Mucosa of stomach (tissue), 1 donor: ENCODE measurements around the gene ADARB2.

ENCODE experiments used
- H3K27me3 ChIP-seq: one replicate; pipeline ENCODE4 v1.7.0; 2013; ENCODE audit warnings: mild to moderate bottlenecking, low read length; ENCODE audit not compliant: control insufficient read depth, insufficient read depth
- H3K36me3 ChIP-seq: one replicate; pipeline ENCODE4 v1.7.0; 2013; ENCODE audit warnings: low read length; ENCODE audit not compliant: control insufficient read depth, insufficient read depth
- H3K4me1 ChIP-seq: one replicate; pipeline ENCODE4 v1.7.0; 2013; ENCODE audit warnings: mild to moderate bottlenecking, low read length; ENCODE audit not compliant: control insufficient read depth, insufficient read depth
- H3K4me3 ChIP-seq: one replicate; pipeline ENCODE4 v1.7.0; 2013; ENCODE audit warnings: low read length
- H3K9ac ChIP-seq: one replicate; pipeline ENCODE4 v1.7.0; 2013; ENCODE audit warnings: mild to moderate bottlenecking, low read length, moderate library complexity
- H3K9me3 ChIP-seq: one replicate; pipeline ENCODE4 v1.7.0; 2013; ENCODE audit warnings: mild to moderate bottlenecking, low read length, moderate library complexity; ENCODE audit not compliant: control insufficient read depth
- donor health status: Pancreatic carcinoma.

The ADARB2 gene

DNA sequence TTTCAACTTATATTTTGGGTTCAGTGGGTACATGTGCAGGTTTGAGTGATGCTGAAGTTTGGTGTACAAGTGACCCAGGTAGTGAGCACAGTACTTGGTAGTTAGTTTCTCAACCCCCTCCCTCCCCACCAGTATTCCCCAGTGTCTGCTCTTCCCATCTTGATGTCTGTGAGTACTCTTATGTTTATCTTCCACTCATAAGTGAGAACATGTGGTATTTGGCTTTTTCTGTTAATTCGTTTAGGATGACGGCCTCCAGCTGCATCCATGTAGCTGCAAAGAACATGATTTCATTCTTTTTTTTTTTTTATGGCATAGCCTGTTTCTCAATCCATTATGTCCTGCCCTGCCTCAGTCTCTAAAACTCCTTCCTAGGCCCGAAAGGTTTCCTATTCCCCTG lies 459.0 kb downstream of the ADARB2 start:
- Histone ChIP-seq H3K36me3 (no peaks in the 10 kb centered on the region), H3K9ac (no peak overlapping the region), H3K4me3 (no peak overlapping the region), H3K4me1 (no peaks in the 10 kb centered on the region), H3K27me3 (no peaks in the 10 kb centered on the region), H3K9me3 (no peaks in the 10 kb centered on the region)

- no peaks in the 10 kb centered on the region for H3K27me3 ChIP-seq
- no peak overlapping the region for H3K4me3 ChIP-seq
- H3K9me3 ChIP-seq: no peaks in the 10 kb centered on the region
- H3K9ac ChIP-seq: no peak overlapping the region
- H3K36me3 ChIP-seq: no peaks in the 10 kb centered on the region
- H3K4me1 ChIP-seq: no peaks in the 10 kb centered on the region
Measured at GRCh38 chr10:1274701-1275544, 462.4 kb downstream of the ADARB2 start.

- Histone ChIP-seq H3K9me3 (no peaks in the 10 kb centered on the region), H3K9ac (no peak overlapping the region), H3K27me3 (no peaks in the 10 kb centered on the region), H3K4me3 (no peak overlapping the region), H3K4me1 (no peaks in the 10 kb centered on the region), H3K36me3 (no peaks in the 10 kb centered on the region)
Measured at GRCh38 chr10:1274111-1274661, 463.1 kb downstream of the ADARB2 start.

DNA sequence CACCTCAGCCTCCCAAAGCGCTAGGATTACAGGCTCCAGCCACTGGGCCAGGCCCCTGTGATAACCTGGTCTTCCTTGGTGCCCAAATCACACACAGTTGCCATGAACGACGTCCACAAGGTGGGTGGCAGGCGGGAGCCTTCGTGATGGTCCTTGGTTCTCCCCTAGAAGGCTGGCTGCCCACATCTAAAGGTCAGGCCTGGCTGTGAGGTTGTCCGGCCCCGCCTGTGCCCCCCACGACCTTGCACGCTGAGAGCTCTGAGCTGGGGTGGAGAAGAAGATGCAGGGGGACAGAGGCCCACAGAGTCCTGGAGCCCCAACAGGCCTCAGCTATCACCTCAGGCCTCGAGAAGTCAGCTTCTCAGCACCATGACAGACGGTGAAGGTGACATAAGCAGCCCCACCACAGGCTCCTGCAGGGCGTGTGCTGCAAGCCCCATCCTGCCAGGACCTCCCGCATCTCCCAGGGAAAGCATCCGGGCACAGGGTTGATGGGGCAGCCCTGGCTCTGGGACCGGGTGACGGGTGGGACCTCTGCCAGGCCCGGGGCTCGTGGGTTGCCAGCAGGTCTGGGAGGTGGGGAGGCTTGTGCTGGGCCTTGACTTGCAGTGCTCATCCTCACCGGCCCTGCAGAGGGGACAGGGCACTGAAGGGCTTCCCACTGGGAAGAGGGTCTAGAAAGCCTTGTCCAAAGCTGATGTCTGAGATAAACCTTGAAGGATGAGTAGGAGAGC lies 463.8 kb downstream of the ADARB2 start:
- Histone ChIP-seq H3K27me3 (no peaks in the 10 kb centered on the region), H3K9me3 (no peaks in the 10 kb centered on the region), H3K9ac (no peak overlapping the region), H3K4me3 (no peak overlapping the region), H3K36me3 (no peaks in the 10 kb centered on the region), H3K4me1 (no peaks in the 10 kb centered on the region)

DNA sequence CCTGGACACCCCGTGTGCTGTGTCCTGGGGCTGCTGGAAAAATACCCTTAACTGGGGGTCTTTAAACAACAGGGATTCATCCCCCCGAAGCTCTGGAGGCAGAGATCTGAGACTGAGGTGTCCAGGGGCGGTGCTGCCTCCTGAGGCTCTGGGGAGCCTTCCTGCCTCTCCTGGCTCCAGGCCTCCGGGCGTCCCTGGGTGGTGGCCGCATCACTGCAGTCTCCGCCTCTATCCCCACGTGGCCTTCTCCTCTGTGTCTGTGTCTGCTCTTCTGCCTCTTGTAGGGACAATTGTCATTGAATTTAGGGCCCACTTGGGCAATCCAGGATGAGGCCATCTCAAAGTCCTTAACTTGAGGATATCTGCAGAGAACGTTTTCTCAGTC lies 464.6 kb downstream of the ADARB2 start:
- H3K4me3 ChIP-seq: no peak overlapping the region
- no peaks in the 10 kb centered on the region for H3K4me1 ChIP-seq
- no peaks in the 10 kb centered on the region for H3K9me3 ChIP-seq
- no peak overlapping the region for H3K9ac ChIP-seq
- no peaks in the 10 kb centered on the region for H3K27me3 ChIP-seq
- H3K36me3 ChIP-seq: no peaks in the 10 kb centered on the region

DNA sequence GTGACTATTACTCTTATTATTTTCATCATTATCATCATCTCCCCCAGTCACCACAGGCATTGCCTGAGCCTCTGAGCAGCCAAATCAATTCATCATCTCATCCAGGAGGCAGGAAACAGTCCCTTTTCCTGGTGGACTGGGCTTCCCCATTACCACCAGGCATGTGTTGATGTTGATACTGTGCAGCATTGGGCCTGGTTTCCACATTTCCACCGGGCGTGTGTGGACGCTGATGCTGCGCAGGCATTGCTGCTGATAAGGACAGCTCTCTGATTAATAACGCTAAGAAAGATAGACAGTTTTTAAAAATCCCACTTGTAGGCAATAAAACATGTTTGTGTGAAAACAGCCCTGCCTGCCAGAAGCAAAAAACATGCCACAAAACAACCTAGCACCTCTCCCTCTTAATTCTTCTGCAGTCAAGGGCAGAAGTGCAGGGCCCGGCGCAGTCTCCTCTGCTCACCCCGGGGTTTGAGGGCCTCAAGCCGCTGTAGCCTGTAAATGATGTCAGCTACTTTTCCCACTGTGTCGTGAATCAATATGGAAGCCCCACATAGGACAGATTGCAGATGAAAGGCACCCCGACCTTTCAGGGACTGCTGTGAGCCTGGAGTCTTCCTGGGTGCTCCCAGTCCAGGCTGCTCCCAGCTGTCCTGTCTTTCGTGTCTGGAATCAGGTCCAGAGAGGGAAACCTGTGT lies 465.1 kb downstream of the ADARB2 start:
- Histone ChIP-seq H3K27me3 (no peaks in the 10 kb centered on the region), H3K9ac (no peak overlapping the region), H3K36me3 (no peaks in the 10 kb centered on the region), H3K9me3 (no peaks in the 10 kb centered on the region), H3K4me3 (no peak overlapping the region), H3K4me1 (no peaks in the 10 kb centered on the region)

- Histone ChIP-seq H3K9ac (no peak overlapping the region), H3K4me3 (no peak overlapping the region), H3K4me1 (no peaks in the 10 kb centered on the region), H3K27me3 (no peaks in the 10 kb centered on the region), H3K9me3 (no peaks in the 10 kb centered on the region), H3K36me3 (no peaks in the 10 kb centered on the region)
Measured at GRCh38 chr10:1270906-1271305, 466.4 kb downstream of the ADARB2 start.

DNA sequence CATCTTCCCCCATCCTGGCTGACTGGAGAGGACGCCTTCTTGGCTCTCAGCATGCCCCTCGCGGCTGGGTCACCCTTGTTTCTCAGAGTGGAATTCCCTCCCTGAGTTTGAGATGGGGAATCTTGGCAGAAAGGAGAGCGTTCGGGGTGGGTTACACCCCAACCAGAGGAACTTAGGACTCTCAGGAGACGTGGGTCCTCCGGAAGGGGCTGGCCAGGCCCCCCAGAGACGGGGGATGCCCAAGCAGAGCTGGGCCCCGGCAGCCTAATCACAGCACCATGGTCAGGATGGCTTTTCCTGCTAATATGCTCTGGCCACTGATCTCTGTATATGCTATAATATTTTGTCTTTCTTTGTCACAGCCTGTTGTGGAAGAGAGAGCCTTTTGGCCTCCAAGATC lies 466.8 kb downstream of the ADARB2 start:
- H3K36me3 ChIP-seq: no peaks in the 10 kb centered on the region
- no peaks in the 10 kb centered on the region for H3K27me3 ChIP-seq
- H3K4me1 ChIP-seq: no peaks in the 10 kb centered on the region
- no peak overlapping the region for H3K4me3 ChIP-seq
- no peaks in the 10 kb centered on the region for H3K9me3 ChIP-seq
- no peak overlapping the region for H3K9ac ChIP-seq

GRCh38 chr10:1268831-1269230 lies 468.5 kb downstream of the ADARB2 start:
- Histone ChIP-seq H3K36me3 (no peaks in the 10 kb centered on the region), H3K27me3 (no peaks in the 10 kb centered on the region)

DNA sequence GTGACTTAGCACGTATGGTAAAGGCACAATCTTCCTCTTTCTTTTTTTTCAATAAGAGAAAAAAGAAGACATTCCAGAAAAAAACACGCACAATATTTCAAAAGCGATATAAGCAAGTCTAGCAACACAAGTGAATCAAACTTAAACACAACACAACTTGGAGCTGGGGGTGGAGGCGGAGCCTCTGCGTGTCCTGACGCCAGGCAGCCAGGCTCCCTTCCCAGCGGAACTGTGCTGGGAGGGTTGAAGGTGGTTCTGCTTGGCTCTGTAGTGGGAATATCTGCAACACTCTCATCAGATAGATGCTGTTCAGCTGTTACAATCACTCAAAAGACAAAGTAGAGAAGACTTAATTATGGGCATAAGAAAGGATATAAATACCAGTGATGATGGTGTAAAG lies 469.8 kb downstream of the ADARB2 start:
- H3K9ac ChIP-seq: no peak overlapping the region
- no peaks in the 10 kb centered on the region for H3K9me3 ChIP-seq
- no peaks in the 10 kb centered on the region for H3K4me1 ChIP-seq
- H3K27me3 ChIP-seq: no peaks in the 10 kb centered on the region
- no peaks in the 10 kb centered on the region for H3K36me3 ChIP-seq
- H3K4me3 ChIP-seq: no peak overlapping the region

More at GRCh38 chr10:1268831-1269230, 468.5 kb downstream of the ADARB2 start:
- Histone ChIP-seq H3K4me3 (no peak overlapping the region), H3K9me3 (no peaks in the 10 kb centered on the region), H3K4me1 (no peaks in the 10 kb centered on the region), H3K9ac (no peak overlapping the region)

DNA sequence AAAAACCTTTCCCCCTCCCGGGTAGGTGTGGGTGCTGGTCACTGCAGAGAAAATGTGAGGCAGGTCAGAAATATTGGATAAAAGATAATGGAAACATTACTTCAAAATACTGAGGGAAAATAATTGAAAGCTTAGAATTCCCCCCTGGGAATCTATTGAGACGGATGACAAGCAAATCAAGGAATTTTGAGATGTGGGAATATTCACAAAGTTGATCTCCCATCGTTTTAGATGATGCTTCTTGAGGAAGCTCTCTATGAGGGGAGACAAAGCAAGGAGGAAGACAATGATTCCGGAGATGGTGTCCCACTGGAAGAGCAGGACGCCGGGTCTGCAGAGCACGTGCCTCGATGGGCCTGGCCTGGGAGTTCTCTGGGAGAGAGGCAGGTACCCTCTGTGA lies 470.2 kb downstream of the ADARB2 start:
- H3K9me3 ChIP-seq: no peaks in the 10 kb centered on the region
- H3K4me1 ChIP-seq: no peaks in the 10 kb centered on the region
- no peaks in the 10 kb centered on the region for H3K27me3 ChIP-seq
- no peak overlapping the region for H3K9ac ChIP-seq
- no peaks in the 10 kb centered on the region for H3K36me3 ChIP-seq
- H3K4me3 ChIP-seq: no peak overlapping the region
